HFF-Myc (cell line): ENCODE data around the gene IGFBP7.

Source experiments
- DNase-seq: peaks from one replicate; pipeline ENCODE4 v3.0.0-alpha.2; 2011; ENCODE audit warnings: low read depth; ENCODE audit errors: extremely low read depth
- H3K4me3 ChIP-seq: replicated peaks from 2 replicates; pipeline ENCODE4 v1.5.1; 2011; ENCODE audit warnings: low read depth, mild to moderate bottlenecking, control low read depth, low read length
- CTCF ChIP-seq: IDR thresholded peaks from 2 replicates; pipeline ENCODE4 v1.5.1; 2012; ENCODE audit warnings: mild to moderate bottlenecking, low read depth, low read length, control low read depth; ENCODE audit errors: missing control alignments

The IGFBP7 gene

GRCh38 chr4:56981795-56982201 is 128.4 kb downstream of the IGFBP7 start:
- no peak for TF ChIP-seq CTCF
- DNase-seq: no peak
- H3K4me3 ChIP-seq: no peak overlapping the region
